COLO668 (cell line): ENCODE data around the gene WFS1.
A peak's percentile ranks its signal among the peaks of the same experiment; 100 is the strongest.

ENCODE experiments used
- DNase-seq: peaks from one replicate; lab custom pipeline; 2025; ENCODE audit not compliant: unreplicated experiment; lab: John Stamatoyannopoulos, UW

Gene WFS1

DNA sequence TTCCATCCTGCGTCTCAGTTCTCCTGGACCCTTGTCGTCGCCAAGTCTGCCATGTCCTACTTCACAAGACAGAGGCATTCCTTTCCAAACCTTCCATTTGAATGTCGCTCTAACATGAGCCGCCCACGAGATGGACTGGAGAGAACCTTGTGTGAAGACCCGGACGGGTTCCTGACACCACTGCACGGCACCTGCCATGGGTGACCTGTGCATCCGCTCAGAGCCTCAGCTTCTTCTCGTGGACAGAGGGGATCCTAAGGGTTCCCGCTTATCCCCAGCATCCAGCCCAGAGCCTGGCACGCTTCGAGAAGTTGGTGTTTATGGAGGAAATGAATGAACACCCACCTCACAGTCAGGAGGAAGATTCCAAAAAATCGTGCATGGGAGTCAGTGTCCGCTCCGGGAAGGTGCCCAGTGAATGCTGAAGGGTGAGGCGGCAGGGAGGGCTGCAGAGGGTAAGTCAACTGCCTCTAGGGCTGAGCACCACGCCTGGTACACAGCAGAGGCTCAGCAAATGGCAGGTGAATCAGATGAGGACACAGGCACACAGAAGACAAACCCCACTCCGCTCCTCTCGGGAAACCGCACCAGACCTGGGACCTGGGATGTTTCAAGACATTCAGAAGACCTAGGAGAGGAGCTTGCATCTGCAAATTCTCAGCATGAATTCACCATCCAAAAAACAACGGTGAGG lies 52.6 kb downstream of the WFS1 start:
- DNase-seq, result no peak

DNA sequence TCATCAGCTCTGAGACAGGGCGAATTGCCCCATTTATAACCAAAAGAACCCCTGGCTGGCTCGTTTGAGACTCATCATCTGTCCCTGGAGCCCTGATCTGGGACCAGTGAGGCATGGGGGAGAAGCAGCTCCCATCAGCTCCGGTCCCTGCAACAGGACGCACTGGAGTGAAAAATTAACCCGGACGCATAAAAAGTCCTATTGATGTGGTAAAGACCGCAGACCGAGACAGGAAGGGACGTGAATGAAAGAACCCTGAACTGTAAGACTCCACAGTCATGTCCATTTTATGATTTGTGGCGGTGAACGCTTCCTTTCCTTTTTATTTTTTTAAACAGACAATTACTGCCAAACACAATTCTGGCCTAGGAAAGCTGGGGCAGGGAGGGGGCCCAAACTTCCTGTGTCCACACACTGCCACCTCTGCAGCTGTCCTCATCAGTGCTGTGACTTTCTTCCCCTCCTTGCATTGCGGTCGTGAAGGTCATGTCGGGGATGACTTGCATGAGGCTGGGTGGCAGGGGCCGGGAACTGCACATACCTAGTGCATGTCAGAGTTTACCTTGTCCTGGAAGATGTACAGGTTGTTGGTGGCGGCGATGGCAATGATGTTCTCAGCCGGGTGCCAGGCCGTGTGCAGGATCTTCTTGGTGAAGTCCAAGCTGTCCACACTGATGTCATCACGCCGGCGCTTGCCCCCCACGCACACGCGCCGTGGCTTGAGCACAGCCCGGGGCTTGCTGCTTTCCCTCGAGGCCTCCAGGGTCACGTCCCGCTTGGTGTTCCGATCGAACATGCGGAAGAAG lies 53.3 kb downstream of the WFS1 start:
- DNase-seq, result no peak

DNA sequence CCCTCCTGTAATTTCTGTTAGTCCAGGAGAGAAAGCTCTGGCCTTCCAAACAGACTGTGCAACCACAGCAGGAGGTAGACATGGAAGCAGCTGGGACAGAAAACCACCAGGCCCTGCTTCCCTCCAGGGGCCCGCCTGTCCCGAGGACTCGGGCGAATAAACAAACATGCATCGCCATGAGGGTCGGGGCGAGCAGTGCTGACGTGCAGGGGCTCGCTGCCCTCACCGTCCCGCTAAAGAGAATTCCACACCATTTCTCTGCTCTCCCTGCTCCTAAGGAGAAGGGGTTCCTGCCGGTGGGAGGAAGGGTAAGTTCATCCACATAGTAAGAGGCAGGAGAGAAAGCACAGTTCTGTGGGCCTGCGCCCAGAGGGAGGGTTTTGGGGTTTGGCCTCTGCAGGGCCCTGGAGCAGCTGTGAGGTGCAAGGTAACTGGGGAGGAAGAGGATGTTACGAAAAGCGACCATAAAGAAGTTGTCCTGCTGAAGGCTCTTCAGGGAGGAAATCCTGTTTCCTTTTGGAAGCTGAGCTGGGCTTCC lies 54.9 kb downstream of the WFS1 start:
- DNase-seq, result no peak

DNA sequence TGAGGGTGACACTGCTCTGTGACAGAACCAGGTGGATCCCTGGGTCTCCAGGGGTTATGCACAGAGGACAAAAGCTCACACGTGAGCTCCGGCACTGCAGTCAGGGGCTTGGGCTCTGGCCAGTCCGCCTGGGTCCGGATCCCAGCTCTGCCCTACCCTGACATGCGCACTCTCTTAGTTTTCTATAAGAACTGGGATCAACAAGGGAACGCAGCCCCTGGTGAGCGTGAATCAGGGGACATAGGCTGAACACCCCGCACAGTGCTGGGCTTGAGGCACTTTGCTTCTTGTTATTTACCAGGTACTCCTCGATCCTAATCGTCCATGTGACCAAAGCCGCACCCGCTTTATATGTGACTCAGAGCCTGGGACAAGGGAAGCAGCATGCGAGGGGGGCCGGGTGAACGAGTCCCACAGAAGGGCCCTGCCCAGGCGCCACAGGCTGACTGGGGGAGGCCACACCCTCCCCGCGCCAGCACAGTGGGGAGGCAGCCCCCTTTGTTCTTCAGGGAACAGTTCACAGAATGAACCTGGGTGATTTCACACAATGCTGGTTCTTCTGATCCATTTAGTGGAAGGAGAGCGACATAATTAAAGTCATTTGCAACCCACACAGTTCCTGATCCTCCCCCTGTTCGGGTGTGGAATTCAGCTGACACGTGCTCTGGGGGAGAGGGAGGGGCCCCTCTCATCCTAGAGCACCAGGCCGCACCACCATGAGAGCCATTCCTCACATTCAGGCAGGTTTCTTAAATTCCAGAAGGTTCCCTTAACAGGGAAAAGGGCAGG lies 55.5 kb downstream of the WFS1 start:
- DNase-seq, result peak; percentile 19

DNA sequence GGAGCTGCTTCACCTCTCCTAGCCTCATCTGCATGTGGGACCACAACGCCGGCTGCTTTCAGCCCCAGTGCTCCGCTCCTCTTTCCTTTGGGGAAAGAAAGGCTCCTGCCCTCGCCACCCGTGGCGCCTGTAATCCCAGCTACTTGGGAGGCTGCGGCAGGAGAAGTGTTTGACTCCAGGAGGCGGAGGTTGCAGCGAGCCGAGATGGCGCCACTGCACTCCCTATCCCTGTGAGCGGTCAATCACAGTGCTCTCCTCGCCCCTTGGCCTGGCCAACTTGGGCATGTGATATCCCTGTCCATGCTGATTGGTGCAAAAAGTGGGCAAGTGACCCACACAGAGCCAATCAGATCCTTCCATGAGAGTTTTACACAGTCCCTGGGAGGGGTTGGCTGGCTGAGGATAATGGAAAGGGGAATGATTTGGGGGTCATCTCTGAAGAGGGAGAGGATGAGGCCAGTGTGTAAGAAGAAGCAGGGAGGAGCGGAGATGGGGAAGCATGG lies 56.2 kb downstream of the WFS1 start:
- no peak for DNase-seq

DNA sequence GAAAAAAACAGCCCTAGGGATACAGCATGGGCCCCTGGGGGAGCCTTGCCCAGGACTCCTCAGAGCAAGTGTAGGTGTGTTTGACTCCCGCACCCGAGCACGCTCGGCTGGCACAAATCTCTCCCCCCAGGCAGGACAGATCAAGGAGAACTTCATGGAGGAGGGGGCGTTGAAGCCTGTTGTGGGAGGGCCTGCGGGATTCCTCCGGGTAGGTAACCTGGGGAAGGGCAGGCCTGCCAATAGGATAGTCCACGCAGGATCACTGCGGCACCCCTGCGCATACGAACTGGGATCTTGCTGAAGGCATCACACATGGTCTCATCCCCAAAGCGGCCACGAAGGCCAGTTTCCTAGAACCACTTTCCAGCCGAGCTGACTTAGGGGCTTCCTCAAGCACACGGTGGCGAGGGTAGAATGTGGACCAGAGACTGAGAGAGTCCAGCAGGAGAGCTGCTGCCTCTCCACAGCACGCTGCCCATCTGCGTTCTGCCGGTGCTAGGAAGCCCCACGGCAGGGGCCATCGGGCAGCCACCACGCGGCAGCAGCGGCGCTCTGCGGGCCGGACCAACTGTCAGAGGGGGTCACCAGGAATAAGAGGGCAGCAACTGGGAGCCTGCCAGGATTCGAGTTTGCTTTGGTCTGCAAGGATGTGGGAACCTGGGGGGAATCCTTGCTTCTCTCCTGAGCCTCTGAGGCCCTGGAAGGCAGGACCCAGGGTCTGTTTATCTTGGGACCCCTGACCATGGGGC lies 56.8 kb downstream of the WFS1 start:
- DNase-seq, result no peak

DNA sequence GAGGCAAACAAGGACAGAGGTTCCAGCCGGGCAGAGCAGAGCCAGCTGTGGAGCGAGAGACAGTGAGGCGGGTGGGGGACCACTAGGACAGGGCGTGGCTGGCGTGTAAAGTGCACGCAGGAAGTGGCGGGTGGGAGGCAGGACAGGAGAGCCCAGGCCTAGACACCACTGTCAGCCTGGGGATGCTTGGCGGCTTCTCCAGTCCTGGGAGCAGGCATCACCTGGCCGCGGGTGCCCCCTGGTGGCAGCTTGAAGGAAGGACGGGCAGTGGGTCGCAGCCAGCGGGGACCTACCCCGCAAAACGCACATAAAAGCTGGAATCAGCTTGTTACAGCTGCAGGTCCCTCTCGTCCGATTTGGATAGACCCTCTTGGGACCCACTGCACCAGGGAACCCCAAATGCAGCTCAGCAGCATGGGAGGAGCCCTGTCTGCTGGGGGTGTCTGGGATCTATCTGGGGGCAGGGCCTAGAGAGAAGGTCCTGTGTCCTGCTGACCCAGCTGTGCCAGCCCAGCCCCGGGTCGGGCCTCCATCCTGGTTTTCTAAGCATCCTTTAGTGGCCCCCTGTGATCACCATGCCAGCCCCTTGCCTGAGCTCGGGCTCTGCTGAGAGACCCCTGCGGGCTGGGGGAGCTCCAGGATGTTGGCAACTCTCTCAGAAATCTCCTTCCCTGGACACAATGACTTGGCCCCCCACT lies 57.7 kb downstream of the WFS1 start:
- peak; percentile 75 for DNase-seq

DNA sequence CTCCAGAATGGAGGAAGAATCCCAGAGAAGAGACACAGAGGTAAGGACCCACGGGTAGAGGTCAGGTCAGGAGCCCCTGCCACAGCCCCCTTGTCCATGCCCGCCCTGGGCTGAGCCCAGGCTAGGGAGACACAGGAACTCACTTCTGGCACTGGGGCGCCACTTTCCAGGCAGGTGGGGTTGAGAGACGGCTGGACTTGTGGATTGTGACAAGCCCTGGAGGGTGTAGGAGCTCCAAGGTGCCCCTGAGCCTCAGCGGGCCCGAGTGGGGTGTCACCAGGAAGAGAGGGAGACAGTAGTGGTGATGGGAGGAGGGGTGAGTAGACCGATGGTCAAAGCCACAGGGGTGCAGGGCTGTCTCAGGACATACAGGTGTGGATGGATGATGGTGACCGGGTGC lies 58.9 kb downstream of the WFS1 start:
- no peak for DNase-seq

DNA sequence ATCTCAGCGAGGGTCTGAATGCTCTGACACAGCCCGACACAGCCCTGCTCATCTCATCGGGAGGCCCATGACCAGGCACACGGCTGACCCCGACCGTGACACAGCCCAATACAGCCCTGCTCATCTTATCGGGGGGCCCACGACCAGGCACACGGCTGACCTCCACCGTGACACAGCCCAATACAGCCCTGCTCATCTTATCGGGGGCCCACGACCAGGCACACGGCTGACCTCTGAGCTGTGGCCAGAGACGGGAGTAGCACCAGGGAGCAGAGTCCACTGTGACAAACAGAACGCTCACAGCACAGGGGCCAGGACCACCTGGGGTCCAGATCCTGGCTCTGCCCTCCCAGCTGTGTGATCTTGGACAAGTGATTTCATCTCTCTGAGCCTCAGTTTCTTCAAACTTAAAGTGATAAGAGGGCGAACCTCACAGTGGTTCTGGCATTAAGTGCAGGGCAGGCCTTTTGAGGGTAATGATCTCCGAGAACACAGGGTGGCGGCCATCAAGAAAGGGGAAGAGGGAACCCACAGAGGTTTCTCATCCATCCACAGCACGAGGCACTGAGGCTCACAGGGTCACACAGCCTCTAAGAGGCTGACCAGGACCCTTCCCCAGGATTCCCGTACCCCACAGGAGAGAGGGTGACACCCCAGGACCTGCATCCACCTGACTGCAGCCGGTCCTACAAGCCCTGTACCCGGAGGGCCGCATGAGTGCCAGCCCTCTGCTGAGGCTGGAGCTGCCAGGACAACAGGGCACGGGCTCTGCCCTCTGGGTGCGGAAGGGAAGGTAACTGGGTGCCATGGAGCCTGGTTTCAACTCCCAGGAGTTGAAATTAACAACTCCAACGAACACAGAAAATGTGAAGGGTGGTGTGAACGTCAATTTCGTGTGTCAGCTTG lies 60.1 kb downstream of the WFS1 start:
- no peak for DNase-seq

DNA sequence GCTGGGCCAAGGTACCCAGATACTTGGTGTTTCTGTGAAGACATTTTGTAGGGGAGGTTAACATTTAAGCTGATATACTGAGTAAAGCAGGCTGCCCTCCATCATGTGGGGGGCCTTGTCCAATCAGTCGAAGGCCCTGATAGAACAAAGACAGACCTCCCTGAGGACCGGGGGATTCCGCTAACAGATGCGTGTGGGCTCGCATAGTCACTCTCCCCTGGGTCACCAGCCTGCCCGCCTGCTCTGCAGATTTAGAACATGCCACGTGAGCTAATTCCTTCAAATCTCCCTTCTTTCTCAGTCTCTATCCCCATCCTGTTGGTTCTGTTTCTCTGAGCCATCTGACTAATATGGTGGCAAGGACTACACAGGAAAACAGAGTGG lies 60.7 kb downstream of the WFS1 start:
- no peak for DNase-seq

DNA sequence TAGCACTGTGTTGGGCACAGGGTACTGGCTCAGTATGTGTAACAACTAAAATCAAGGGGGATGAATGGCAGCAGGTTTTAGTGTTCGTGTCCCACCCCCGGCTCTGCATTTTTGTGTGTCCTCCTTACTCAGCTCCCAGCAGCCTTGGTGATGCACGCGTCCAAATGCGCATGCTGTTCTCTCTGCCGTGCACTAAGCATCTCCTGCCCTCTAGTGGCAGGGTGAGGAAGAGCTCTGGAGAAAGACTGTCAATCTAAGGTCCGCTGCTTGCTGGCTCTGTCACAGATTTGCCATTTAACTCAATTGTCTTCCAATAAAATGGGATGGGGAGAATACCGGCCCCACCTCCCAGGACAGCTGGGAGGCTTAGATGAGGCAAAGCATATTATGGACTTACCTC lies 61.4 kb downstream of the WFS1 start:
- peak; percentile 36 for DNase-seq

DNA sequence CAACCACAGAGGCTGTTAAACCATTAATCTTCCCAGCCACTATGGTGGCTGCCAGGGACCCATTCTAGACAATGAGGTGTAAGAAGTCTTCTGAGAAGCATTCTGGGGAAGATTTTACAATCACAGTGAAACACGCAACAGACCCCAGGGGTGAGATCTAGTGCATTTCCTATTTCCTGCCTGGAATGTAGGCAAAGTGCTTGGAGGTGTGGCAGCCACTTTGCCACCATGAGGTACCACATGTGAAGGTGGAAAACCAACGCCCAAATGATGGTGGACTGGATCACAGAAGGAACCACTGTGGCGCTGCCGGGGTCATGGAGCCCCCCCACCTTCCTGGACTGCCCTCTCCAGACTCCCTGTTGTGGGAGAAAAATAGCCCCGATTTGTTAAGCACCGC lies 61.8 kb downstream of the WFS1 start:
- DNase-seq, result no peak

DNA sequence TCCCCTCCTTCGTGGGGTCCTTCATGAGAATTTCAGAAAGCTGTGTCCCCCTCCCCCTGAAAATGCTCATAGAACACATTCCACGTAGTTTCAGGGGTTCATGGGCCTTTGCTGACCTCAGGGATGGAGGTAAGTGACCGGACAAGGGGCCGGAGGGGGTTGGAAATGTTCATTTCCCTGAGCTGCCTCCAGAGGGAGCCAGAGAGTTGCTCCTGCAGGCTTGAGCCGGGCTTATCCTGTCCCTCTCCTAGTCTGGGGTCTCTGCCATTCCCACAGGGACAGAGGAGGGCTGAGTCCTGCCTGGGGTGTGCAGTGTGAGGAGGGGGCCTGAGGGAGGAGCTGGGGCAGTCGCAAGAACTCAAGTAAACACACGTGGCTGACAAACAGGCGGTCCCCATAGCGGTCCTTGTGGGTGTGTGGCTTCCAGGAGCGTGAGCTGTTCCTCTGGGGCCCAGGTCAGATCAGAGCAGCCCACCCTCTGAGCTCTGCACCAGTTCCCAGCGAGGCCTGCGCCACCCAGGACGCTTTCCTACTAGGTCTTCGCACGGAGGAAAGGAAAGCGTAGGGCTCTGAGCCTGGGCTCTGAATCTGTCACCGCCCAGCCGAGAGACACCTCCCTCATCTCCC lies 62.5 kb downstream of the WFS1 start:
- peak; percentile 23 for DNase-seq

DNA sequence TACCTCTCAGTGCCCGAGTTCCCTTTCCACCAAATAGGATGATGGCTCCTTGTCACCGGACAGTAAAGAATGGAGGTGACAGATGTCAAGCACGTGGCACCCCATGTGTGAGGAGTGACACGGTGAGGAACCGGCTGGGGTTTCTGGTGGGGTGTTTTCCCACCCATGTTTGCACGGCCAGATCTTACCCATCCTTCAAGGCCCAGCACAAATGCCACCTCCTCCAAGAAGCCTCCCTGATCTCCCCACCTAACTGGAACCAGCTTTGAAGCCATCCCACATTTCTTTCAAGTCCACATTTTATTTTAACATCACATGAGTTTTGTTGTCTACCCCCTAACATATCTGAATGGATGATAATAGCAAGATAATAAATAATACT lies 63.0 kb downstream of the WFS1 start:
- DNase-seq, result no peak

DNA sequence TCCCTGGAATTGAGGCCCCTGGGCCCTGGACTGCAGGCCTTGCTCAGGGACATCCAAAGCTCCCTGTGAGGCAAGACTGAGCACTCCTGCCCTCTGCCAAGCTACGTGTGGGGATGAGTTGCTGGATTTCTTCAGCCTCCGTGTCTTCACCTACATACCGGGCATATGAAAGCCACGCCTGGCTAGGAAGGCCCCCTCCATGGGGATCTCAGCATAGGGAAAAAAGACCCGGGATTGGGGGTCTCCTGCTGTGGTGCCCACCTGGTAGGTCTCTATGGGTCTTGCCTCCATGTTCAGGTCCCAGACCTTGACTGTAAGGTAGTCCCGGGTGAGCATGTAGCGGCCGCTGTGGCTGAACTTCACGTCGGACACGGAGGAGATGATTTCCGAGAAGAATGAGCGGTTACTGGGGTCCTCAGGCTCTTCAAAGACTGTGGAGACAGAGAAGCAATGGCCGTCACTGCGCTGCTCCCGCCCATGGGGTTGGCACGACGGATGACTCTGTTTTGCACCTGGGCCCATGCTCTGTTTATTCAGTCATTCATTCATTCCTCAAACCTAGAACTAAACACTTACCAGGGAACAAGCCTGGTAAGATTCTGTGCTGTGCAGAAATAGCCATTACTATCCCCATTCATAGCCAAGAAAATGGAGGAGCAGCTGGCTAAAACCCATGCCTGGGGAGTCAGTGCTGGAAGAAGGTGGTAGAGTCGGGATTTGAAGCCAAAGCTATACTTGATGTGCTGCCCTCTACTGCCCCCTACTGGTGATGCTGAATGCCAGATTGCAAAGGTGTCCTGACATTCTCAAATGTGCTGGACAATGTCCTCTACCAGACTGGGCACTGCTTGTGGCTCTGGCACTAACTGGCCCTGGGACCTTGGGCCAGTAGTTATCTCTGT lies 63.9 kb downstream of the WFS1 start:
- DNase-seq, result peak; percentile 35

DNA sequence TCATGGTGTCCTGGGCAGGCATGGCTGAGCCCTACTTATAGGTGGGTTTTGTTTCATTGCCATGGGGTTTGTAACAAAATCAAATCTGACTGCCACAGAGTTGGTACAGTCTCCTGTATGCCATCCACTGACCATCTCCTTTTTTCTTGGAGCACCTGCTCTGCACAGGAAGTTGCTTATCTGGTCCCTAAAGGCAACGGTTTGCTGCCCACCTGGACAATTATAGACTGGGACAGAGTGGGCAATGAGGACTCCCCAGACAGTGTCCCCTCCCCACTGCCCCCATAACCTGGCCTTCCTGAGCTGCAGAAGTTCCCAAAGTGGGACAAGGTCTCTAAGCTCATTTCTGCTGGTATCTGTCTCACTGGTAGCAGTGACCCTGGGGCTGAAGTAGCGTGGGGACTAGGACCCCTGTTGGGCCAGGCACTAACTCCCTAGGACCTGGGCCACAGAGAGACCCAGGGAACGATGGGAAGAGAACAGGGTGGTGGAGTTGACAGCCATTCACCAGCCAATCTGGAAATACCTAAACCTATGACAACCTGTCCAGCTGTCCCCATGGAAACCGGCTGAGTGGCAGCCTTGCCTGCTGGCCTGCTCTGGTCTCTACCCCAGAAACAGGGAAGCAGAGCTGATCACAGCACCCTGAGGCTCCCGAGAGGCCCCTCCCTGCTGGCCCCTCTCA lies 64.7 kb downstream of the WFS1 start:
- DNase-seq, result no peak

DNA sequence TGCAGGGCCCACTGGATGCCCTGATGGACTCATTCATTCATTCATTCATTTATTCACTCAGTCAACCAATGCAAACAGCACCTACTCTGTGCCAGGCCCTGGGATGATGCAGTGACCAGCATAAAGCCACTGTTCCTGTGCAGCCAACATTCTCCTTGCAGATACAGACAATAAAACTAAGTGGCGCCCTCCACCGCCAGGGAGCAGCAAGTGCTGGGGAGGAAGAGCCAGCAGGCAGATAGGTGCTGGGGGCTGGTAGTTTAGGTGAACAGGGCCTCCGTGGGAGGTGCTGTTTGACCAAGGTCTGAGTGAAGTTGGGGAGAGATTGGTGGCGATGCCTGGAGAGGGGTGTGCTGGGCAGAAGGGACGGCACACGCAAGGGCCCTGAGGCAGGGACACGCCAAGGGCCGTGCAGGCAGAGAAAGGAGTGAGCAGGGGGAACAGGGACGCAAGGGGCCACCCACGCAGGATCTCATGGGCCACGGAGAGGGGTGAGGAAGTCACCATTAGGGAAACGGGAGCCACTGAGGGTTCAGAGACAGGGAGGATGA lies 65.5 kb downstream of the WFS1 start:
- DNase-seq, result no peak
